ENCODE results near the gene TFR2. TPM values are rescaled to one million over a fixed set of nuclear protein-coding genes. Genes with fewer than 3 reads are reported as not detected.
A peak's percentile ranks its signal among the peaks of the same experiment; 100 is the strongest.

Gene TFR2
- total and polyA plus RNA-seq, 2 of the 13 experiments (the other 11 are each of a cell fraction or from before 2014, with no cell fraction given), result 36.9 to 64.2 TPM

GRCh38 chr7:100570954-100571828 lies 70.2 kb downstream of the TFR2 start (continued):
- no peak for TF ChIP-seq ZBTB40 (IDR thresholded peaks at IDR 0.05)
- TF ChIP-seq ZBTB40 (CRISPR knock-in tag; IDR thresholded peaks at IDR 0.05), result no peak
- TF ChIP-seq DMAP1 (CRISPR knock-in tag; IDR thresholded peaks at IDR 0.05), result no peak
- TF ChIP-seq ZSCAN30 (CRISPR knock-in tag; IDR thresholded peaks at IDR 0.05), result no peak
- no peak for TF ChIP-seq ZNF614 (CRISPR knock-in tag; IDR thresholded peaks at IDR 0.05; ENCODE audit: borderline replicate concordance)
- peak; percentile 74 for TF ChIP-seq TEAD3 (CRISPR knock-in tag; optimal IDR thresholded peaks at IDR 0.05; ENCODE audit: borderline replicate concordance)
- TF ChIP-seq ZNF780A (CRISPR knock-in tag; IDR thresholded peaks at IDR 0.05), result no peak
- TF ChIP-seq ZNF251 (CRISPR knock-in tag; IDR thresholded peaks at IDR 0.05), result no peak
- TF ChIP-seq ZSCAN21 (CRISPR knock-in tag; IDR thresholded peaks at IDR 0.05; ENCODE audit: borderline replicate concordance), result peak; percentile 15; the same call in 1 of the 2 replicates
- no peak for TF ChIP-seq ZNF101 (CRISPR knock-in tag; IDR thresholded peaks at IDR 0.05; ENCODE audit: borderline replicate concordance, low read depth)
- no peak for TF ChIP-seq E2F2 (CRISPR knock-in tag; IDR thresholded peaks at IDR 0.05; ENCODE audit: borderline replicate concordance)
- TF ChIP-seq ZBTB26 (CRISPR knock-in tag; IDR thresholded peaks at IDR 0.05; ENCODE audit: borderline replicate concordance), result no peak
- no peak for TF ChIP-seq NR2C2 (CRISPR knock-in tag; IDR thresholded peaks at IDR 0.05; ENCODE audit: borderline replicate concordance)
- no peak for TF ChIP-seq KLF12 (CRISPR knock-in tag; IDR thresholded peaks at IDR 0.05; ENCODE audit: borderline replicate concordance)
- TF ChIP-seq SKIL (CRISPR knock-in tag; IDR thresholded peaks at IDR 0.05; ENCODE audit: borderline replicate concordance), result no peak
